Body of pancreas (tissue), 4 donors: Measurements from ENCODE around the gene FGF14.

Experiments
- CTCF ChIP-seq, 7 experiments: fragments of 450-650 bp in 4 of 7; fragments of 200-600 bp in 3 of 7; sonication (generic) in 3 of 7; IDR thresholded peaks; one replicate each; pipeline ENCODE4 v1.5.1; 2016 to 2019; ENCODE audit warnings: antibody characterized with exemption in 7 of 7
- POLR2A ChIP-seq, 3 donors: fragments of 450-650 bp; IDR thresholded peaks; one replicate each; pipeline ENCODE4 v1.6.1; 2016; ENCODE audit warnings: antibody characterized with exemption in 3 of 3, mild to moderate bottlenecking in 2 of 3

GRCh38 chr13:101780211-101780610 is 621.6 kb downstream of the FGF14 start:
- TF ChIP-seq CTCF (IDR thresholded peaks at IDR 0.05) (no peak), POLR2A (IDR thresholded peaks at IDR 0.05) (no peak)
